ENCODE measurements around the gene BCKDHB. TPM values are rescaled to one million over a fixed set of nuclear protein-coding genes. Genes with fewer than 3 reads are reported as not detected.
"Not testable (repeated sequence)": the region's sequence is repeated elsewhere in the genome, so short reads cannot be mapped to it uniquely, and the experiment has no call there.

The BCKDHB gene
- total RNA-seq = 10 to 100 TPM; 15.4 to 15.6 TPM
- long read RNA-seq, transcript BCKDHB-202 (11 exons, 1,514 nt) = major isoform, 16 of 31 reads
- long read RNA-seq, transcript BCKDHB-201 (10 exons, 3,692 nt) = minor isoform, 8 of 31 reads
- long read RNA-seq, partial matches to known transcripts = 0 of 31 reads
- long read RNA-seq, other reads (novel, unspliced or antisense) = 7 of 31 reads

DNA sequence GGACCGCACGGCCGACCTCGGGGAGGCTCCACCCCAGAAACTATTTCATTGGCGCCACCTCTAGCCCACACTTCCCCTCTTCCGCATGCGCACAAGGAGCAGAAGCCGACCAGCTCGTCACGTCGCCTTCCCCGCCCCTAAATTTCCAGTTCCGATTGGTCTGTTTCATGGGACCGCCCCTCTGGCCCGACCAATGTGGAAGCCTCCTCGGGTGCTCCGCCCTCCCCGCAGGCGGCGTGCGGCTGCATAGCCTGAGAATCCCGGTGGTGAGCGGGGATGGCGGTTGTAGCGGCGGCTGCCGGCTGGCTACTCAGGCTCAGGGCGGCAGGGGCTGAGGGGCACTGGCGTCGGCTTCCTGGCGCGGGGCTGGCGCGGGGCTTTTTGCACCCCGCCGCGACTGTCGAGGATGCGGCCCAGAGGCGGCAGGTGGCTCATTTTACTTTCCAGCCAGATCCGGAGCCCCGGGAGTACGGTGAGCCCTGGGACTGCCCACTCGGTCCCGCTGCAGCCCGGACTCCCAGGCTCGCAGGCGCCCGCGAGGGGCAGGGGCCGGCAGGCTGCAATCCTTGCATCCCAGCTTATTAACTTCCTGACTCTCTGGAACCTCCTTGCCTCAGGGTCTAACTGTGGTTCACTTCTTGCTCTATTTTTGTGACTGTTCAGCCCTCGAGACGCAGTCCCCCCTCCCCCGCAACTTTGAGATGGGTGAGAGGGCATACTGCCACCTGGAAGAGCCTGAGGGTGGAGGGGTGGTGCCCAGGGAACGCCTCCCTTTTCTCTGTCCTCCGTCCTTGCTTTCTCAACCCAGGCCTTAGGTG lies at the start of gene BCKDHB:
Gene BCKDHB (plus strand): TSS at position 254 of the 818 bp plus-strand sequence. CDS start 23 bp downstream, at position 277.
- intact Hi-C loops (cut with DNase I) = loop anchor here in 1 of 2 donors (5.0 kb wide), 1 partner anchor 99 kb away; no protein-coding TSS in a partner anchor
- peak; percentile 99 to 100 for ATAC-seq
- DNase-seq = peak; percentile 99

DNA sequence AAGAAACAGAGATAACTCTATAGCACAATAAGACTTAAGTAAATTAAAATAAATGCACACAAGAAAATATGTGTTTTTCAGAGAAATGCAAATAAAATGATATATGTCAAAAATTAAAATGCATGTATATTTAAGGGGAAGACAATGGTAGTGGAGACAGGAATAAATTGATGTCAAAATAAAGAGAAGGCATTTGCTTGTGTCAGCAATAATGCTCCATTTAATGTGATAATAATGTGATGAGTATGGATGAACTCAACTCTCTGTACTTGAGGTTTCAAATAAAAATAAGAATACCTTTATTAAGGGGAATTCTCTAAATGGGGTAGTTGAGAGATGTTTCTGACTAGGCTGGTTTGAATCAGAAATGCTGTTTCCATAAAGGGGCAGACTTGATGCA lies 45.7 kb upstream of the BCKDHB start:
- intact Hi-C loops (cut with DNase I) = no loop called here
- no peak for ATAC-seq
- DNase-seq = no peak

DNA sequence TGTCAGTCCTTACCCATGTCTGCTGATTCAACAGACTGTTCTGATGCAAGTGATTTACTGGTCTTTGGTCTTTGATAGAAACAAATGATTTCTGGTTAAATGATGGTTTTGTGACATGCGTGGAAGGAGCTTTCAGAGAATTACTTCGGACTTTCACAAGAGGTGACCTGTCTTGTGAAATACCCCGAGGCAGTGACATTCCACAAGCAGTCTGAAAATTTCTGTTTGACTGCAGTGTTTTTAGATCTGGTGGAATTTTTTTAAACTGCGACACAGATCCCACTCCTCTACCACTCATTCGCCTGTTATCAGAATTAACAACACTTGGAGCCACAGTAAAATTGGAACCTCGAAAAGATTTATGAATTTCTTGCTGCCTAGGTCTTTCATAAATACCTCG lies 38.3 kb upstream of the BCKDHB start:
- ATAC-seq; DNase-seq; intact Hi-C loops (cut with DNase I): not testable (repeated sequence)

DNA sequence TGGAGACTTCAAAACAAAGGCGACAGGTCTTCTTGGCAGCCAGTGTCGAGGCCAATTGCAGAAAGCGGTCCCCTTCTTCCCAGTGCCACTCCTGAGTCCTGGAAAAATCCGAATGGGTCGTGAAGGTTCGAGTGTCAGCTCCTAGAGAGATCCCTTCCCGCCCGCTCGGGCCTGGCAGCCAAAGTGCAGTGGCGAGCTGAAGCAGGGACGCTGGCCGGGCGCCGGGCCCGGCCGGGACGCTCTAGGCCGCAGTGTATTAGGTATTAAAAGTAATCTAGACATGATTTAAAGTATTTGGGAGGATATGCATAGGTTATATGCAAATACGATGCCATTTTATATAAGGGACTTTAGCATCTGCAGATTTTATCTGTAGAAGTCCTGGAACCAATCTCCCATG lies 36.0 kb upstream of the BCKDHB start:
- DNase-seq; intact Hi-C loops (cut with DNase I); ATAC-seq: not testable (repeated sequence)

DNA sequence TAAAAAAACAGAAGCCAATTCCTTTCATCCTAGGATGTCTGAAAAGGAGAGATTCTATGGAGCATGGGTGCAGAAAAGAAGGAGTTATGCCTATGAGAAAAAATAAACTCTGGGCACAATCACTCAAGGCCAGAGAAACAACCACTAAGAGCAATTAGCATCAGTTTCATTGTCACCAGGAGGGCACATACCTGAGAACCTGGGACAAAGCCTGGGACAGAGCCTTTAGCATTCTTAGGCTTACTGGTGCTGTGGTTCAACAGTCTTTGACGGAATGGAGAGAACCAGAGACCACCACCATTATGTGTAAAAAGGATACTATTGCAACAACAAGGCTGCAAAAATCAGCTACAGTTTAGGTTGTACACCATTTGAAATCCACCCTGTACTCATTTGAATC lies 29.4 kb upstream of the BCKDHB start:
- DNase-seq (no peak), ATAC-seq (no peak)
- intact Hi-C loops (cut with DNase I) = no loop called here

DNA sequence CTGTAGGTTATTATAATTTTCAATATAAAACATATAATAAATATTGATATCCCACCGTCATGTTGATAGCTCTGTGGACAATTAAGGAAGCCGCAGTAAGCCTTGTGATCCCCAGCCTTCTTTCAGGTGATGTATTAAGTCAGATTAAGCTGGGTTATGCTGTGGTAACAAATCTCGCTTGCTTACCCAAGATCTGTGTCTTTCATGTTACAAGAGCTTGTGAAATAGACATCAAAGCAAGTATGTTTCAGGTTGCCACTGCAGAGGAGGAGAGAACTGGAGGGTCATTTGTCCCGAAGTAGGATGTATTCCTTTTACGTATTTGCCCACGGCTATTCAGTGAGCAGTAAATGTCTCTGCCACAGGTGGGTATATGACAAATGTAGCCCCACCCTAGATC lies 17.8 kb upstream of the BCKDHB start:
- intact Hi-C loops (cut with DNase I) = no loop called here

DNA sequence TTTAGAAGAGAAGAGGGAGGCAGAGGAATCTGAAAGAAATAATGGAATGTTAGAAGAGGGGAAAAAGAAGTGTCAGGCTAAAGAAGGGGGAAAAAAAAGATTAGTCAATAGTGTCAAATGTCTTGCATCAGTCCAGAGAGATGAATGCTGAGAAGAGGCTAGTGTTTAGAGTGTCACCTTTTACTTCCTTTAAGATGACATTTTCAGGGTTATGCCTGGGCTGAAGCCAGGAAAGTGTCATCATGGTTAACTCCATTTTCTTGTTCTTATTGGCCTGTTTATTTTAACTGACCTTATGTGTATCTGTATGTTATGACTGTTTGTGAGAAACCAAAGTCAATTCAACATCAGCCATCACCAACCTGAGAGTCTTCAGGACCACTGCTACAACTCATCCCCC lies 15.0 kb upstream of the BCKDHB start:
- intact Hi-C loops (cut with DNase I) = loop anchor here in 1 of 2 donors (5.0 to 10.0 kb wide), 2 partner anchors 147 to 314 kb away; partner anchors contain the start of gene ELOVL4
- DNase-seq (no peak), ATAC-seq (no peak)

More for the DNA sequence above, 17.8 kb upstream of the BCKDHB start:
- ATAC-seq (no peak), DNase-seq (no peak)

DNA sequence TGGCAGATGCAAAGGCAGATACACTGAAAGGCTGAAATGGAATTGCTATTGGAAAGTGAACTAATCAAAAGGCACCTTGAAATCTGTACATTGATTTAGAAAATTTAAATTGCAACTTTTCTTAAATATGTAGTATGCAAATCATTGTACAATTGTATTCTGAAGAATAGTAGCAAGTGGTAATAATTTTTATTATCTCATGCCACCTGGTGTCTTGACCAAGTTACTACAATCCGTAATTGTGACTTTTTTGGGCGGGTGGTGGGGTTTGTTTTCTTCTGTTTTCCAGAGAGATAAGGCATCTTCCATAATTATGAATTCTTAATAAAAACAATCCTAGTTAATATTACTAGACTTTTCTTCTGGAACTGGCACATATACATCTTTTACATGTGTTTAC lies 12.5 kb upstream of the BCKDHB start:
- no peak for ATAC-seq

DNA sequence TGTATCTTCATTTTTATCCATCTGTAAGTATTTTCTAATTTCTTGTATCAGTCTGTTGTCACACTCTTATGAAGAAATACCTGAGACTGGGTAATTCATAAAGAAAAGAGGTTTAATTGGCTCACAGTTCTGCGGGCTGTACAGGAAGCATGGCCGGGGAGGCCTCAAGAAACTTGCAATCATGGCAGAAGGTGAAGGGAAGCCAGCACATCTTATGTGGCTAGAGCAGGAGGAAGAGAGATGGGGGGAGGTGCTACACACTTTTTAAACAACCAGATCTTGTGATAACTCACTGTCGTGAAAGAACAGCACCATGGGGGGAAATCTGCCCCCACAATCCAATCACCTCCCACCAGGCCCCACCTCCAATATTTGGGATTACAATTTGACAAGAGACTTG lies 10.9 kb upstream of the BCKDHB start:
- DNase-seq (no peak), ATAC-seq (no peak)
- intact Hi-C loops (cut with DNase I) = loop anchor here in 1 of 2 donors (10.0 kb wide), 1 partner anchor 151 kb away; the partner anchor contains the start of gene ELOVL4

More for the DNA sequence above, 12.5 kb upstream of the BCKDHB start:
- DNase-seq = no peak
- intact Hi-C loops (cut with DNase I) = loop anchor here in 1 of 2 donors (5.0 to 10.0 kb wide), 2 partner anchors 149 to 317 kb away; partner anchors contain the start of gene ELOVL4

DNA sequence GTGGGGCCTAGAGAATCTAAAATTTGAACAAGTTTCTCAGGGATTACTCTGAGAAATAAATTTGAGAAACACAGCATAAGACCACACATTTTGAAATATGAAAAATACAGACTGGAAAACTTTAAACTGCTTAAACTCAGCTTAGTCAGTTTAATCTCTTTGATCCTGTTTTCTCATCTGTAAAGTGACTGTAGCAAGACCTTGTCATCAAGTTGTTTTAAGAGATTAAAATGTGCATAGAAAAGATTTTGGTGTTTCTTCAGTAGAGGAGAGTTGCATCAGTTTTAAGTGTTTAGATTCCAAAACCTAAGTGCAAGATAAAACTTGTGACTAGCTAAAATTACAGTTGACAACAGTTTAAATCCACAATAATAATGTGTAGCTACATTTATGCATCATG lies 8.1 kb upstream of the BCKDHB start:
- intact Hi-C loops (cut with DNase I) = loop anchor here in 1 of 2 donors (10.0 kb wide), 1 partner anchor 154 kb away; the partner anchor contains the start of gene ELOVL4
- no peak for DNase-seq
- ATAC-seq = no peak

DNA sequence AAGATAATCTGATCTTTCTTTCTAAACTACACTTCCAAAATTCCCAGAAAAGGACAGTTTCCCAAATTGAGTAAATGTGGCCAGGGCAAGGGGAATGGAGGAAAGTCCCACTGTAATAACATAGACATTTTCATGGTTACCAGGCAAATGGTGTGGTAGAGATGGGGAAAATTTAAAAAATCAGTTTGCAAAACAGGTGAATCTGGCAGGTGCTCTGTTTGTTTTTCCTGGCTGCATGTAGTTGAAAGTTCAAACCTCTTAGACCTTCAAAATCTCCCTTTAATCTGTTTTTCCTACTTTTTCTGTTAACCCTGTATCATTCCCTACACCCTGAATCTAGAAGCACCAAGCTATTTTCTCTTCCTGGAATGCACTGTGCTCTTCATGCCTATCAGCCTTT lies 2.0 kb upstream of the BCKDHB start:
- ATAC-seq = no peak
- intact Hi-C loops (cut with DNase I) = no loop called here
- DNase-seq = no peak

DNA sequence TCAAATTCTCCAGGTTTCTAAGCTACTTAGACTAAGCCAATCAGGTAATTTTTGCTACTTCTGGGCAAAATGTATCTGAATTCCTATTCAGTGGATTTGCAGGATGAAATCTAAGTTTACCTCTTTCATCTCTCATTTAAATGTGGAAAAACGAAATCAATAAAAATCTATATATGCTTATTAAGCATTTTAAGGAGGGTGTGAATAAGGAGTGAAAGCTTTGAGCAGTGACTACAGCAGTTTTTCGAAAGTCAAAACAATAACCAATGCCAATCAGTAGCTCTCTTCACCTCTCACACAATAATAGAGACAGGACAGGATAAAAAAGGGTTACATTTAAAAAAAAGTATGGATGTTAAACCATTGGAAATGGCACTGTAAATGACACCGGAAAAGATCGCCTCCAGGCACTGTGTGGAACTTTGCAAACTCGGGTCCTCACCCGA lies 476 bp upstream of the BCKDHB start:
- DNase-seq (no peak), ATAC-seq (no peak)
- intact Hi-C loops (cut with DNase I) = loop anchor here in 1 of 2 donors (5.0 kb wide), 1 partner anchor 99 kb away; no protein-coding TSS in a partner anchor

DNA sequence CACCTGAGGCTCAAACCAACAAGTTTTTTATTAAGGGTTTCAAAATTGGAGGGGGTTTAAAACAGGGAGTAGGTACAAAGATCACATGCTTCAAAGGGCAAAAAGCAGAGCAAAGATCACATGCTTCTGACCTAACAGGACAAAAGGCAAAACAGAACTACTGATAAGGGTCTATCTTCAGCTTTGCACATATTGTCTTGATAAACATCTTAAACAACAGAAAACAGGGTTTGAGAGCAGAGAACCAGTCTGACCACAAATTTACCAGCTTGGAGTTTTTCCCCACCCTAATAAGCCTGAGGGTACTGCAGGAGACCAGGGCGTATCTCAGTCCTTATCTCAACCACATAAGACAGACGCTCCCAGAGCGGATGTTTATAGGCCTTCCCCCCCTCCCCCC lies 16.1 kb downstream of the BCKDHB start:
- ATAC-seq; intact Hi-C loops (cut with DNase I); DNase-seq: not testable (repeated sequence)

DNA sequence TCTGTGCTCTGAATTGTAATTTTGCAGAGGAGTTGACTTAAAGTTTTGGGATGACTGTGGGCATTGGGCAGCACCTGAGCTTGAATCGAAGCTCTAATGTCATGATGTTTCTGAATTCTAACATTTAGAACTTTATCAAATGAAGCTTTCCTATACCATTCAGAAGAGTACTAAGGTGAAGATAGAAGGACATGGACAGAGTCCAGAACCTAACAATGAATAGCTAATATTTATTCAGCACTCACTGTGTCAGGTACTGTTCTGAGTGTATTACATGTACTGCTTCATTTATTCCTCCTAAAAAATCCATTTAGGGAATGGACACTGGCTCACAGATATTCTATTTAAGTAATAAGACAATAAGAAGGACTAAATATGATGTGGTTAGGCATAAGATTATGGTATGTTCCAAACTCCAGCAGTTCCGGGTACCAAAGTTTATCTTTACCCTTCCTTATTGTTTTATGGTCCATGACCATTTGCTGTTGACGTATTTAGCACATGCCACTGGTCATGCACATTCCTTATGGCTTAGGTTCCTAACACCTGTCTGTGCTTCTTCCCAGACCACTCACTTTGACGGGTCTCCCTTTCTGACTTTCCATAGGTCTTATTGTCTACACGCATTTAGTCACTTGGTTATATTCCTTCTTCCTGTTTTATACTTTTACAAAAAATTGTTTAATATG lies 20.3 kb downstream of the BCKDHB start:
- no peak for DNase-seq
- intact Hi-C loops (cut with DNase I) = no loop called here
- ATAC-seq = no peak

DNA sequence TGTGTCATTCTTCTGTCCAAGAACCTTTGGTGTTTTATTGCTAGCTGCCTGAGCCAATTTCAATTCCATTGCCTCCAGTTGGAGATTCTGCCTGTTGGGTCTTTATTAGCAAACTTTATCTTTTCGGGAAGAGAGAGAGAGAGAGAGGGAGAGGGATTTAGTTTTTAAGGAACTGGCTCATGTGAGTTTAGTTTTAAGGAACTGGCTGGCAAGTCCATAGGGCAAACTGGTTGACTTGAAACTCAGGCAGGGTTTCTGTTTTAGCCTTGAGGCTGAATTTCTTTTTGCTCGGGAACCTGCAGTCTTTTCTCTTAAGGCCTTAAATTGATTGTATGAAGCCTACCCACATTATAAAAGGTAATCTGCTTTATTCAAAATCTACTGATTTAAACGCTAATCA lies 23.0 kb downstream of the BCKDHB start:
- intact Hi-C loops (cut with DNase I) = no loop called here
- DNase-seq (no peak), ATAC-seq (no peak)

DNA sequence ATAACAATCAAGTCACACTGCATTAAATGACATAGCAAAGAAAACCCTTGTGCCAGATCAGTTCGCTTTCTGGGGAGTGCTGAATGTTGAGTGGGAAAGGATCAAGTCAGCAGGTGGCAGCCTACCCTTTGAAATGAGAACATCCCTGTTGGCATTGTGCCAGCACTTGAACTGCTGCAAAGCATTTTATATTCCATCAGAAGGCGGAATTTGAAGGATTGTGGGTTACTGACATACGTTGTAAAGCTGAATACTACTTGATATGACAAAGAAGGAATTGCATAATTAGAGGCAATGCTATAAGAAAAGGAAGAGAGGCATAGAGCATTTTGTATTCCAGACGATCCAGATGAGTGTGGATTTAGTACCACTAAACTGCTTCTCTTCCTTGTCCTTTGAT lies 26.5 kb downstream of the BCKDHB start:
- DNase-seq (peak; percentile 66), ATAC-seq (peak; percentile 48 to 65)
- intact Hi-C loops (cut with DNase I) = no loop called here

DNA sequence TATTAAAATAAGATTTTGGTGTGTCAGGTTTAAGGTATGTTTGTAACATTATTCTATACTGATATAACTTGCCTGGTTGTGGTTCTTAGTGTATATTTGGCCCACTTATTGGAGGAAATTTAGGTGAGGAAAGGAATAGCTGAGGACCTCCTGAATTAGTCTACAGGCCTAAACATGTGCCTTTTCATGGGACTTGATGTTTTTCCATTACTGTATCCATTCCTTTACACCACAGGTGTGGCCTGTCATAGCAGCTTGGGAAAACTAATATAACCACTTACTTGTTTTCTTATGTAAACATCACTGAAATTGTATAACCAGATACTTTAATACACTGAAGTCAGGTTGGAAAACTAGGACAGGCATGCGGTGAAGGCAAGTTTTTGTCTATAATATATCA lies 27.6 kb downstream of the BCKDHB start:
- intact Hi-C loops (cut with DNase I) = no loop called here

DNA sequence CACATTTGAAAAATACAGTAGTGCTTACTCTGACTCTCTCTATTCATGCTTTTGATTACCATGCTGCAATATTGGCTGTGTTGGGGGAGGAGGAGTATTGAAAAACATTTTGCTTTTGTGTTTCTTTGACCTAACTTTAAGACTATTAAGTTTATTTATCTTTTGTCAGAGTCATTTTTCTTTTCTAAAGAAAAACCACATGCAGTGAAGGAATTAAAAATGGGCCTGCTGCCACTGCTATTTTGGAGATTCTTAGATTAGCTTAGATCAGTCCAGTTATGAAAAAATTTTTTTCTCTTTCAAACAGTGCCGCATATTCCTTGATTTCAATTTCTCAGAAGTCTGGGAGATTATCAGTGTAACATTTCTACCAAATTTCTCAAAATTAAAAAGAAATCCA lies 36.1 kb downstream of the BCKDHB start:
- intact Hi-C loops (cut with DNase I) = loop anchor here in 1 of 2 donors (10.0 kb wide), 1 partner anchor 62 kb away; no protein-coding TSS in a partner anchor
- DNase-seq = no peak
- no peak for ATAC-seq

More for the DNA sequence above, 27.6 kb downstream of the BCKDHB start:
- ATAC-seq = no peak
- DNase-seq = no peak

DNA sequence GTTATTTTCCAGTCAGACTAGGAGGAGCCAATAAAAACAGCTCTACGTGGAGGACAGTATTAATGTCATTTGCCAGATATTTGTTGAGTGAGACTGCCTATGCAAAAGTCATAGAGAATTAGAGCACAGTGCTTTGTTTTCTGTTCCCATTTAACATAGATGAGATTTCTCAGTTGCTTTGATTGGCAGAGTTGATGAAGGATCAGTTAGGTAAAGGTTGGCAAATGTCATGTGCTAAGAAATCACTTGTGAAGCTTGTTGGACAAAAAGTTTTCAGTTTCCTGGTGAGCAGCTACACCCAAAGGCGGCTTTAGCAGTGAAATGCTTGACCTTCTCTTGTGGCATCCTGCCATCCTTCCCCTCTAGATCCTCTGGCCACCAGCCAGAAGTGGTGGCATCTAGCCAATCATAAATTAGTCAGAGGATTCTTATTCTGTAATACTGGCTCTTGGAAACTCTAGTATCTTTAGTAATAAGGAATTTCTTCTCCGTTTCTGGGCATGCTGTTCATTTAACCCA lies 37.0 kb downstream of the BCKDHB start:
- peak; percentile 86 for DNase-seq
- peak; percentile 74 to 86 for ATAC-seq
- intact Hi-C loops (cut with DNase I) = loop anchor here in 1 of 2 donors (10.0 kb wide), 1 partner anchor 61 kb away; no protein-coding TSS in a partner anchor
